HEK293T (cell line): ENCODE results near the gene RRM1.

ENCODE experiments used
- CTCF ChIA-PET: fragments of 350-600 bp; formaldehyde crosslinking; extraction: SDS; loops from one replicate; lab custom pipeline; 2021; ENCODE audit warnings: antibody characterized with exemption, inconsistent platforms; lab: Yijun Ruan, JAX
- POLR2A ChIA-PET: fragments of 350-600 bp; formaldehyde crosslinking; extraction: SDS; loops from one replicate; lab custom pipeline; 2020; ENCODE audit warnings: antibody characterized with exemption, inconsistent platforms; lab: Yijun Ruan, JAX
- DNase-seq: peaks from one replicate; pipeline ENCODE4 v3.0.0; 2012; ENCODE audit warnings: mixed read lengths; ENCODE audit errors: extremely low spot score
- ARNT ChIP-seq: fragments of 450-650 bp; IDR thresholded peaks from 2 replicates; pipeline ENCODE4 v1.6.1; 2017; ENCODE audit warnings: mild to moderate bottlenecking
- BHLHE40 ChIP-seq: fragments of 450-650 bp; IDR thresholded peaks from 2 replicates; pipeline ENCODE4 v1.6.1; 2016; ENCODE audit warnings: mild to moderate bottlenecking, moderate library complexity, borderline replicate concordance
- CTBP1 ChIP-seq: fragments of 450-650 bp; IDR thresholded peaks from 2 replicates; pipeline ENCODE4 v1.6.1; 2016; ENCODE audit warnings: borderline replicate concordance
- ELF4 ChIP-seq: fragments of 450-650 bp; IDR thresholded peaks from 2 replicates; pipeline ENCODE4 v1.6.1; 2017; ENCODE audit warnings: antibody characterized with exemption
- FOXA1 ChIP-seq: fragments of 450-650 bp; IDR thresholded peaks from 2 replicates; pipeline ENCODE4 v1.6.1; 2016; ENCODE audit warnings: mild to moderate bottlenecking
- FOXK2 ChIP-seq: fragments of 450-650 bp; IDR thresholded peaks from 2 replicates; pipeline ENCODE4 v1.6.1; 2016; ENCODE audit warnings: mild to moderate bottlenecking
- FOXM1 ChIP-seq: fragments of 450-650 bp; IDR thresholded peaks from 2 replicates; pipeline ENCODE4 v1.6.1; 2017; ENCODE audit warnings: mild to moderate bottlenecking, borderline replicate concordance
- HDGF ChIP-seq: fragments of 450-650 bp; IDR thresholded peaks from 2 replicates; pipeline ENCODE4 v1.6.1; 2017; ENCODE audit warnings: antibody characterized with exemption, borderline replicate concordance
- L3MBTL2 ChIP-seq: fragments of 450-650 bp; conservative IDR thresholded peaks from 2 replicates; pipeline ENCODE4 v1.6.1; 2016; ENCODE audit warnings: mild to moderate bottlenecking
- LEF1 ChIP-seq: fragments of 450-650 bp; IDR thresholded peaks from 2 replicates; pipeline ENCODE4 v1.6.1; 2017; ENCODE audit warnings: mild to moderate bottlenecking, borderline replicate concordance
- NFRKB ChIP-seq: fragments of 450-650 bp; IDR thresholded peaks from 2 replicates; pipeline ENCODE4 v1.6.1; 2016; ENCODE audit warnings: mild to moderate bottlenecking, moderate library complexity
- PKNOX1 ChIP-seq: fragments of 450-650 bp; IDR thresholded peaks from 2 replicates; pipeline ENCODE4 v1.6.1; 2016
- SP1 ChIP-seq: fragments of 450-650 bp; IDR thresholded peaks from 2 replicates; pipeline ENCODE4 v1.6.1; 2017
- SUZ12 ChIP-seq: fragments of 450-650 bp; IDR thresholded peaks from 2 replicates; pipeline ENCODE4 v1.6.1; 2016; ENCODE audit warnings: mild to moderate bottlenecking
- TARDBP ChIP-seq: fragments of 450-650 bp; IDR thresholded peaks from 2 replicates; pipeline ENCODE4 v1.6.1; 2016
- ZNF384 ChIP-seq: fragments of 450-650 bp; IDR thresholded peaks from 2 replicates; pipeline ENCODE4 v1.6.1; 2016

RRM1 gene

GRCh38 chr11:4084406-4085125 lies 10.0 kb upstream of the RRM1 start:
- ChIA-PET POLR2A (no interaction called here), CTCF (interaction anchor here (0.7 kb wide), 1 partner anchor 12 kb away, joined by 4 read pairs; no protein-coding TSS in a partner anchor)
- TF ChIP-seq FOXM1 = no peak
- no peak for TF ChIP-seq BHLHE40
- no peak for TF ChIP-seq L3MBTL2
- TF ChIP-seq CTBP1 = no peak
- no peak for TF ChIP-seq TARDBP
- no peak for TF ChIP-seq FOXA1
- TF ChIP-seq ELF4 = no peak
- TF ChIP-seq ZNF384 = no peak
- TF ChIP-seq SUZ12 = no peak
- no peak for TF ChIP-seq FOXK2
- TF ChIP-seq PKNOX1 = no peak
- TF ChIP-seq ARNT = no peak
- TF ChIP-seq LEF1 = no peak
- TF ChIP-seq NFRKB = no peak
- no peak for TF ChIP-seq SP1
- no peak for TF ChIP-seq HDGF
- no peak for DNase-seq

GRCh38 chr11:4085575-4085974 lies 9.0 kb upstream of the RRM1 start:
- TF ChIP-seq L3MBTL2 (no peak), LEF1 (no peak)
- DNase-seq = no peak
- POLR2A ChIA-PET = no interaction called here
- CTCF ChIA-PET = interaction anchor here (0.7 to 1.1 kb wide), 2 partner anchors 11 to 13 kb away, joined by 4 read pairs; no protein-coding TSS in a partner anchor

GRCh38 chr11:4086575-4087353 lies 7.8 kb upstream of the RRM1 start:
- DNase-seq = no peak
- POLR2A ChIA-PET = no interaction called here
- TF ChIP-seq PKNOX1 (no peak), ARNT (no peak), SP1 (no peak), LEF1 (no peak), FOXK2 (no peak), TARDBP (no peak), L3MBTL2 (no peak), SUZ12 (no peak), HDGF (no peak), BHLHE40 (no peak), ZNF384 (no peak), ELF4 (no peak), CTBP1 (no peak), FOXM1 (no peak), NFRKB (no peak), FOXA1 (no peak)
- CTCF ChIA-PET = interaction anchor here (0.6 kb wide), 1 partner anchor 360 kb away, joined by 4 read pairs; no protein-coding TSS in a partner anchor

- TF ChIP-seq NFRKB (no peak), FOXA1 (no peak), TARDBP (no peak), ELF4 (no peak), PKNOX1 (no peak)
- POLR2A ChIA-PET = no interaction called here
- CTCF ChIA-PET = no interaction called here
- DNase-seq = no peak
These were observed 7.0 kb upstream of the RRM1 start for GRCh38 chr11:4087551-4087950.

GRCh38 chr11:4090258-4090657 lies 4.3 kb upstream of the RRM1 start:
- no peak for TF ChIP-seq BHLHE40
- no peak for TF ChIP-seq PKNOX1
- no peak for TF ChIP-seq FOXK2
- no peak for TF ChIP-seq ZNF384
- no peak for TF ChIP-seq ELF4
- TF ChIP-seq FOXA1 = no peak
- TF ChIP-seq ARNT = no peak
- no peak for TF ChIP-seq NFRKB
- TF ChIP-seq L3MBTL2 = no peak
- no peak for TF ChIP-seq LEF1
- TF ChIP-seq FOXM1 = no peak
- no peak for TF ChIP-seq SUZ12
- no peak for TF ChIP-seq SP1
- TF ChIP-seq CTBP1 = no peak
- no peak for TF ChIP-seq HDGF
- no peak for TF ChIP-seq TARDBP
- CTCF ChIA-PET = no interaction called here
- DNase-seq = no peak
- POLR2A ChIA-PET = no interaction called here
